Endothelial cell (in vitro differentiated cells): Measurements from ENCODE around the gene CABP2. TPM values are rescaled to one million over a fixed set of nuclear protein-coding genes. Genes with fewer than 3 reads are reported as not detected.

Source experiments
- DNase-seq: peaks from one replicate; pipeline ENCODE4 v3.0.0; 2021; ENCODE audit warnings: low spot score
- H3K27ac Mint-ChIP-seq: one replicate; pipeline ENCODE4 v1.8.0; 2021; ENCODE audit warnings: mixed read lengths, inconsistent platforms; ENCODE audit not compliant: unreplicated experiment
- H3K27me3 Mint-ChIP-seq: one replicate; pipeline ENCODE4 v1.8.0; 2021; ENCODE audit warnings: mild to moderate bottlenecking, moderate library complexity, mixed read lengths, inconsistent platforms; ENCODE audit not compliant: unreplicated experiment
- H3K36me3 Mint-ChIP-seq: one replicate; pipeline ENCODE4 v1.8.0; 2021; ENCODE audit warnings: mild to moderate bottlenecking, low read depth, mixed read lengths, inconsistent platforms; ENCODE audit not compliant: unreplicated experiment
- H3K4me1 Mint-ChIP-seq: one replicate; pipeline ENCODE4 v1.8.0; 2021; ENCODE audit warnings: mild to moderate bottlenecking, mixed read lengths, inconsistent platforms; ENCODE audit not compliant: unreplicated experiment
- H3K4me3 Mint-ChIP-seq: one replicate; pipeline ENCODE4 v1.8.0; 2021; ENCODE audit warnings: mild to moderate bottlenecking, mixed read lengths, inconsistent platforms; ENCODE audit not compliant: unreplicated experiment
- H3K9me3 Mint-ChIP-seq: one replicate; pipeline ENCODE4 v1.8.0; 2021; ENCODE audit warnings: mixed read lengths, inconsistent platforms; ENCODE audit not compliant: unreplicated experiment
- total RNA-seq: library from RNA; stranded (reverse); fragmentation: NEBNext Ultra II Directional; extraction: Animal tissue kit (Norgen Biotek cat#: 25700); gene quantifications from one replicate; pipeline ENCODE4 v1.2.1, GENCODE V29; 2021; ENCODE audit not compliant: unreplicated experiment
- TF ChIP-seq, protein P1 (sequence below): fragments of 200-600 bp; sonication (generic); IDR thresholded peaks from one replicate; pipeline ENCODE4 v1.5.0; 2021; ENCODE audit warnings: antibody characterized with exemption; ENCODE audit not compliant: unreplicated experiment

Gene CABP2
- total RNA-seq, 1 donor from 2014 or later = not detected

DNA sequence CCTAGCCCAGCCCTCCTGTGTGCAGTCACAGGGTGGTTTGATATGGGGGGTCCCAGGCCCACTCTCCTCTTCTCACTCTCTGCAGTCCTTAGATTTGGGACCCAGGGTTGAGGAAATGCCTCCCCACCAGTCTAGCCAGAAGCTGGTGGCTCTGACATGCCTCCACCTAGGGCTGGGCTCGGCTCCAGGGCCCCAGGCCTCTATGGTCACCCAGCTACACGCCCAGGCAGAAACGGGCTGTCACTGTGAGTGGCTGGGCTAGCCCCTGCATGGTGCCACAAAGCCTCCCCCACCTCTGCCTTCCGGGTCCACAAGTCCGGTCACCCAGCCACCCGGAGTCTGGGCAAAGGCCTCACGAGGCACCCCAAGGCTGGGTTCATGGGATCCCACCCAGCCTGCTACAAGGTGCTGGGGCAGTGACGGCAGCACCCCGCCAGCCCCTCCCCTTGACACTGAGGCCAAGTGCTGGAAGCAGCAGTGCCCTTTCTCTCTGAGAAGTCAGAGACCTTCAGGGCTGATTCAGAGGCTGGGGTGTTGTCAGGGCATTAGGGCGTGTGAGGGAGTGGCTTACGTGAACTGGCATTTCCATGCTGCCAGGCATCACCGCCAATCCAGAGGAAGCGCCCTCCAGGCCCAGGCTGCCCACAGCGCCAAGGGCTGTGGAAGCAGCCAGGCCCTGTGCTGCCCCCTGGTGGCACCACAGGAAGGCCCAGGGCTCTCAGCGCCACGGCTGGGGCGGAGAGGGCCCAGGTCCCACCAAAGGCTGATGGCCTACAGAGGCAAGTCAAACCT is 17.4 kb downstream of the CABP2 start:
- DNase-seq = peak; percentile 89
- H3K36me3 Mint-ChIP-seq = peaks cover 7% of the 10 kb centered on the region
- no peaks in the 10 kb centered on the region for H3K9me3 Mint-ChIP-seq
- no peak overlapping the region for H3K27ac Mint-ChIP-seq
- H3K4me1 Mint-ChIP-seq = peaks cover 21% of the 10 kb centered on the region
- H3K27me3 Mint-ChIP-seq = peaks cover 11% of the 10 kb centered on the region
- TF ChIP-seq, protein P1, sequence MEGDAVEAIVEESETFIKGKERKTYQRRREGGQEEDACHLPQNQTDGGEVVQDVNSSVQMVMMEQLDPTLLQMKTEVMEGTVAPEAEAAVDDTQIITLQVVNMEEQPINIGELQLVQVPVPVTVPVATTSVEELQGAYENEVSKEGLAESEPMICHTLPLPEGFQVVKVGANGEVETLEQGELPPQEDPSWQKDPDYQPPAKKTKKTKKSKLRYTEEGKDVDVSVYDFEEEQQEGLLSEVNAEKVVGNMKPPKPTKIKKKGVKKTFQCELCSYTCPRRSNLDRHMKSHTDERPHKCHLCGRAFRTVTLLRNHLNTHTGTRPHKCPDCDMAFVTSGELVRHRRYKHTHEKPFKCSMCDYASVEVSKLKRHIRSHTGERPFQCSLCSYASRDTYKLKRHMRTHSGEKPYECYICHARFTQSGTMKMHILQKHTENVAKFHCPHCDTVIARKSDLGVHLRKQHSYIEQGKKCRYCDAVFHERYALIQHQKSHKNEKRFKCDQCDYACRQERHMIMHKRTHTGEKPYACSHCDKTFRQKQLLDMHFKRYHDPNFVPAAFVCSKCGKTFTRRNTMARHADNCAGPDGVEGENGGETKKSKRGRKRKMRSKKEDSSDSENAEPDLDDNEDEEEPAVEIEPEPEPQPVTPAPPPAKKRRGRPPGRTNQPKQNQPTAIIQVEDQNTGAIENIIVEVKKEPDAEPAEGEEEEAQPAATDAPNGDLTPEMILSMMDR = peak; percentile 80
- H3K4me3 Mint-ChIP-seq = peak overlapping the region; percentile 85

DNA sequence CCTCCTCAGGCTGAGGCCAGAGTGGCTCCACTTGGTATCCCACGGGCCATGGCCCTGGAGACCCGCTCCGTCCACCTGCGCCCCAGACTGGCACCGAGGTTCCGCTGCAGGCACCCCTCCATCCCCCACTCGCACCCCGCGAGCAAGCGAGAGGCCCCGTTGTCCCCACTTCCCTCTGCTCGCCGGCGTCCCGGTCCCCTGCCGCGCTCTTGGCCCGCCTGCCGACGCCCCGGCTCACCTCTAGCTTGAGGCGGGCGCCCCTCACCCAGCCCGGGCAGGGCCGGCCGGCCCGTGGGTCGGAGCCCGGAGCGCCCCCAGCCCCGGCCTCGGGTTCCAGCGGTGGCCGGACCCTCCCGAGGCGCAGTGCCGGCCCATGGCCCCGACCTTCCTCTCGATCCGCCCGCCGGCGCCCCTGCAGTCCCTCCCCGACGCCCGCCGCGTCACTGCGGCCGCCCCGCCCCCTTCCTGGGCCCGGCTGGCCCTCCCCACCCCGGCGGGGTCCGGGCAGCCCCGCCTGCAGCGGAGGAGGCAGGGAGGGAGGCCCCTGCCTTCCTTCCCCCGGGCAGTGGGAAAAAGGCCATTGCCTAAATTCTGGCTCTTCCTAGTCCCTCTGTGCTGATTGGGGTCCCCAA is 18.2 kb downstream of the CABP2 start, which contains the start of gene PITPNM1:
Gene PITPNM1 (minus strand): TSS at position 414 of the 632 bp plus-strand sequence. CDS start 1,183 bp downstream, outside the sequence.
- peaks cover 21% of the 10 kb centered on the region for H3K4me1 Mint-ChIP-seq
- peak; percentile 38 for DNase-seq
- peaks cover 11% of the 10 kb centered on the region for H3K27me3 Mint-ChIP-seq
- peak within 1 kb of the TSS; percentile 81 for H3K4me3 Mint-ChIP-seq
- H3K27ac Mint-ChIP-seq = no peak within 1 kb of the TSS
- H3K36me3 Mint-ChIP-seq = peaks cover 11% of the 10 kb centered on the region
- TF ChIP-seq, protein P1 = no peak
- no peaks in the 10 kb centered on the region for H3K9me3 Mint-ChIP-seq

DNA sequence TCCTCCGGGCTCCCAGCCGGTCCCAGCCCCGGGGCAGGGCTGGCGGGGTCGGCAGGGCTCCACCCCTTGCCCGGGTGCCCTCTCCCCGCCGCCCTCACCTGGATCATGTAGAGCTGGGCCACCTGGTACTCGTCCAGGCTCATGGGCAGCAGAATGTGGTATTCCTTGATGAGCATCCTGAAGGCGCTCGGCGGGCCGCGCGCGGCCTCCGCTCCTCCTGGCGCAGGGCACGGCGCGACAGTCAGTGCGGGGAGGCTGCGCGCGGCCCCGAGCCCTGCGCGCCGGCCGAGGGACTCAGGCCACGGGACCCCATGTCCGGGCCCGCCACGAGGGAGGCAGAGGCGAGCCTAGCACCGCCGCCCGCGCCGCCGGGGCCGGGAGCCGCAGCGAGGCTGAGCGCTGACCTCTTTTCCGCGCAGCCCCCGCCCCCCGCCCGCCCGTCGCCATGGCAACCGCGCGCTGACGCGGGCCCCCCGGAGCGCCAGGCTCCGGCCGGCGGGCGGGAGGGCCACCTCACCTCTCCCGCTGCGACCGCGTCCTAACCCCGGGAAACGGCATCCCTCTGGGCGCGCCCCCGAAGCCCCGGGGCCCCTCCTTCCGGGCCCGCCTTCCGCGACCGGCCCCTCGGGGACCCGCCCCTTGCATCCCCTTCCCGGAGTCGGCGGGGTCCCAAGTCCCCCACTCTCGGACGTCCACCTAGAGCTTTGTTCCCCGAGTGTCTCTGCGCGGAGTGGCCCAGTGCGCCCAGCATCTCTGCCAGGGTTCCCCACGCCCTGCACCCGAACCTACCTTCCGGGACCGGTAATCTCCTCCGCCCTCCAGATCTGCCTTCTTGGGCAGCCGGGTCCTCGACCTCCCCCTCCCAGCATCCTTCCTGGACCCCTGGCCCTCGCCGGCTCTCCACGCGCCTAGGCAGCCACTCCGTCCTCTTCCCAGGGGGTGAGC is 19.0 kb downstream of the CABP2 start:
- TF ChIP-seq, protein P1 = no peak
- peaks cover 11% of the 10 kb centered on the region for H3K27me3 Mint-ChIP-seq
- H3K4me1 Mint-ChIP-seq = peaks cover 17% of the 10 kb centered on the region
- H3K4me3 Mint-ChIP-seq = peak overlapping the region; percentile 81
- peaks cover 11% of the 10 kb centered on the region for H3K36me3 Mint-ChIP-seq
- H3K27ac Mint-ChIP-seq = no peak overlapping the region
- DNase-seq = peak; percentile 37
- H3K9me3 Mint-ChIP-seq = no peaks in the 10 kb centered on the region

DNA sequence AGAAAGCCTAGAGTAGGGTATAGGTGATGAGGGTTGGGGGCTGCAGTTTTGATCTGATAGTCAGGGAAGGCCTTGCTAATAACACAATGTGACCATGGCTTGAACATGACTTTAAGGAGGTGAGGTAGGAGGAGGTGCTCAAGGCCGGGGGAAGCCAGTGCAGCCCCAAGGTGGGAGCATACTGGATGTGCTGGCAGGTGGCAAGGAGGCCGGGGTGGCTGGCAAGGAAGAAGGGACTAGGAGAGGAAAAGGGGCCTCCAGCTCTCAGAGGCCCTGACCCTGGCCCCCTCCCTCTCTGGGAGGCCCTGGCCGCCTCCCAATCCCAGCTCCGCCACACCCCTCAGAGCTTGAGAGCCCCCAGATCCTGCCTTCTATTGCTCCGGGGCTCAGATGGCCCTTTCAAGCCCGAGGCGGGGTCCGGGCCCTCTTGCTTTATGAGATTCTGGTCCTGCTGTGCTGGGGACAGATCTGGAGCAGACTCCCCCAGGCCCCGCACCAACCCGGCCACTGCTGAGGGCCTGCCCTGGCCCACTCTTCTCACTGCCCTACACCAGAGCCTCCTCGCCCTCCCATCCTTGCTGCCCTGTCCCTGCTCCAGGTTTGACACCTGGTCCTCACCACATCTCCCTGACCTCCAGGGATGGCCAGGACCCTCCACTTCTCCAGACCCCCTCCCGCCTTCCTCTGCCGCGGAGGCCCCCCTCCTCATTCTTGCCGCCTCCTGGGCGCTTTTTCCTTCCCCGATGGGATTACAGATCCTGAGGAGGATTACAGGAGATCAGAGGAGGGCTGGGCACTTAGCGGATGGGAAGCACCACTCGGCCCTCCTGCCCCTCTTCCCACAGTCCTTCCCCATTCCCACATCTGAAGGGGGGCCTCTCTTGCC is 19.9 kb downstream of the CABP2 start:
- Mint-ChIP-seq H3K36me3 (peaks cover 11% of the 10 kb centered on the region), H3K4me1 (peaks cover 9% of the 10 kb centered on the region), H3K27ac (peak overlapping the region; percentile 10), H3K4me3 (peak overlapping the region; percentile 83), H3K27me3 (peaks cover 5% of the 10 kb centered on the region), H3K9me3 (no peaks in the 10 kb centered on the region)
- TF ChIP-seq, protein P1 = no peak
- DNase-seq = no peak
